Endothelial cell of umbilical vein (primary cell): ENCODE measurements around the gene OR51G1. TPM values are rescaled to one million over a fixed set of nuclear protein-coding genes. Genes with fewer than 3 reads are reported as not detected.

Experiments
- BruUV-seq: library from RNA; stranded (reverse); fragments of 400-500 nt; replicated peaks from 2 replicates; lab custom pipeline; 2021; lab: Mats Ljungman, UMichigan
- CTCF ChIA-PET: fragments of 300-600, 350-600 bp; sonication (Branson Sonifier 250); formaldehyde crosslinking; loops from one replicate; lab custom pipeline; 2021; ENCODE audit warnings: antibody characterized with exemption, inconsistent platforms; lab: Charles Lee
- POLR2A ChIA-PET: fragments of 300-600, 350-600 bp; sonication (Branson Sonifier 250); formaldehyde crosslinking; loops from one replicate; lab custom pipeline; 2021; ENCODE audit warnings: antibody characterized with exemption, inconsistent platforms; lab: Charles Lee
- DNase-seq: peaks from one replicate; pipeline ENCODE4 v3.0.0-alpha.2; 2011; ENCODE audit warnings: low read depth, low spot score
- FAIRE-seq: peaks from 2 replicates; lab custom pipeline; 2011; peaks lifted over from hg19 to GRCh38; lab: Jason Lieb, UNC
- H2AFZ ChIP-seq: 2 replicates; pipeline ENCODE4 v1.6.0; 2012; ENCODE audit warnings: low read depth, low read length, control low read depth, inconsistent platforms
- H3K27ac ChIP-seq: 2 replicates; pipeline ENCODE4 v1.5.1; 2011; ENCODE audit warnings: low read depth, mild to moderate bottlenecking, control low read depth, low read length, moderate library complexity; ENCODE audit not compliant: insufficient read depth
- H3K27me3 ChIP-seq, 2 experiments: 2 replicates each; pipeline versions ENCODE4 v1.6.0 to v1.6.1; 2011; ENCODE audit warnings: low read length in 2 of 2, mixed read lengths in 1 of 2; ENCODE audit not compliant: control insufficient read depth in 2 of 2, insufficient read depth in 2 of 2
- H3K36me3 ChIP-seq, 2 experiments: 2 replicates in 1 of 2; 3 replicates in 1 of 2; pipeline ENCODE4 v1.5.1; 2011; ENCODE audit warnings: low read length in 2 of 2, mild to moderate bottlenecking in 1 of 2, moderate library complexity in 1 of 2; ENCODE audit not compliant: control insufficient read depth in 2 of 2, insufficient read depth in 2 of 2; ENCODE audit errors: extremely low read depth in 1 of 2
- H3K4me1 ChIP-seq: 3 replicates; pipeline ENCODE4 v1.5.1; 2011; ENCODE audit warnings: mild to moderate bottlenecking, low read length; ENCODE audit not compliant: control insufficient read depth, insufficient read depth; ENCODE audit errors: extremely low read depth
- H3K4me2 ChIP-seq: 2 replicates; pipeline ENCODE4 v1.6.1; 2011; ENCODE audit warnings: low read length, control low read depth, mixed read lengths; ENCODE audit not compliant: insufficient read depth
- H3K4me3 ChIP-seq, 3 experiments: fragments of 200-600 bp in 1 of 3; sonication (generic), shearing (Covaris generic) in 1 of 3; replicated peaks in 1 of 3; 2 replicates each; pipeline ENCODE4 v1.5.1; 2011 to 2016; ENCODE audit warnings: control low read depth in 3 of 3, low read length in 3 of 3, mild to moderate bottlenecking in 2 of 3, inconsistent platforms in 1 of 3, low read depth in 1 of 3, moderate library complexity in 1 of 3; ENCODE audit not compliant: insufficient read depth in 1 of 3
- H3K79me2 ChIP-seq: 2 replicates; pipeline ENCODE4 v1.6.0; 2012; ENCODE audit warnings: low read length, inconsistent platforms; ENCODE audit not compliant: control insufficient read depth, insufficient read depth
- H3K9ac ChIP-seq: replicated peaks from 2 replicates; pipeline ENCODE3; 2011; ENCODE audit warnings: low read length, control low read depth; ENCODE audit not compliant: insufficient read depth; ENCODE audit errors: extremely low read depth
- H3K9me1 ChIP-seq: replicated peaks from 3 replicates; pipeline ENCODE4 v1.6.0; 2011; ENCODE audit warnings: mild to moderate bottlenecking, low read length; ENCODE audit not compliant: control insufficient read depth, insufficient read depth; ENCODE audit errors: extremely low read depth
- H3K9me3 ChIP-seq: replicated peaks from 2 replicates; pipeline ENCODE4 v1.5.1; 2012; ENCODE audit warnings: low read length, inconsistent platforms; ENCODE audit not compliant: control insufficient read depth, insufficient read depth
- H4K20me1 ChIP-seq: replicated peaks from 2 replicates; pipeline ENCODE3; 2011; ENCODE audit warnings: mild to moderate bottlenecking, low read length; ENCODE audit not compliant: control insufficient read depth, insufficient read depth; ENCODE audit errors: extremely low read depth
- EZH2 ChIP-seq: IDR thresholded peaks from 2 replicates; pipeline ENCODE4 v1.6.1; 2012; ENCODE audit warnings: borderline replicate concordance, low read depth, mild to moderate bottlenecking, moderate library complexity, low read length, inconsistent platforms; ENCODE audit not compliant: severe bottlenecking
- FOS ChIP-seq: IDR thresholded peaks from 2 replicates; pipeline ENCODE4 v1.6.1; 2011; ENCODE audit warnings: mild to moderate bottlenecking, low read length, moderate library complexity, borderline replicate concordance; ENCODE audit not compliant: insufficient read depth
- GATA2 ChIP-seq: IDR thresholded peaks from 2 replicates; pipeline ENCODE4 v1.7.0; 2011; ENCODE audit warnings: low read depth, mild to moderate bottlenecking, moderate library complexity, mixed read lengths, low read length; ENCODE audit not compliant: insufficient read length, insufficient read depth
- JUN ChIP-seq: IDR thresholded peaks from 2 replicates; pipeline ENCODE4 v1.6.1; 2011; ENCODE audit warnings: borderline replicate concordance, low read depth; ENCODE audit not compliant: insufficient read length, insufficient read depth
- MYC ChIP-seq: IDR thresholded peaks from one replicate; pipeline ENCODE4 v1.6.1; 2011; ENCODE audit warnings: mild to moderate bottlenecking, low read depth, low read length
- POLR2A ChIP-seq: IDR thresholded peaks from 2 replicates; pipeline ENCODE4 v1.6.1; 2012; ENCODE audit warnings: low read depth, mild to moderate bottlenecking, control low read depth, low read length
- POLR2AphosphoS5 ChIP-seq: IDR thresholded peaks from 2 replicates; pipeline ENCODE4 v1.6.1; 2012; ENCODE audit warnings: low read depth, mild to moderate bottlenecking, control low read depth, low read length, moderate library complexity; ENCODE audit not compliant: insufficient read depth
- dilution Hi-C: fragments of 300-500 bp; cut with MboI; formaldehyde crosslinking; loops from one replicate; pipeline ENCODE4 v1.15.0; 2019; ENCODE audit warnings: low sequenced_read_pairs; ENCODE audit not compliant: extremely low pct_ligation_motif_present
- intact Hi-C: fragments of 100-400 bp; cut with micrococcal nuclease; formaldehyde crosslinking; loops from one replicate; pipeline ENCODE4 v1.10.0; 2022
- polyA plus RNA-seq, 4 experiments: library from polyadenylated mRNA; depleted of rRNA in 3 of 4; stranded (reverse) in 3 of 4; unstranded in 1 of 4; fragments of >200 nt; gene quantifications; 2 replicates each; pipeline versions ENCODE4 v1.2.1 to v1.2.3, GENCODE V29; 2011 to 2012; ENCODE audit warnings: missing spikeins in 1 of 4
- total RNA-seq: library from RNA; stranded (reverse); gene quantifications from 2 replicates; pipeline ENCODE4 v1.2.3, GENCODE V29; 2021
- TF ChIP-seq, protein P1 (sequence below), 2 donors: IDR thresholded peaks; 1 replicate in 1 of 2; 2 replicates in 1 of 2; pipeline ENCODE4 v1.5.1; 2011; ENCODE audit warnings: low read length in 2 of 2, mild to moderate bottlenecking in 2 of 2, moderate library complexity in 2 of 2, control low read depth in 1 of 2, inconsistent platforms in 1 of 2, low read depth in 1 of 2; ENCODE audit not compliant: insufficient read depth in 1 of 2; ENCODE audit errors: extremely low read depth in 1 of 2
- TF ChIP-seq, protein P2 (sequence below): IDR thresholded peaks from 2 replicates; pipeline ENCODE4 v1.6.1; 2011; ENCODE audit not compliant: insufficient read depth, insufficient read length

OR51G1 gene
- total and polyA plus RNA-seq, 2 donors (not counting 3 experiments of a cell fraction or from before 2014, with no cell fraction given): not detected

DNA sequence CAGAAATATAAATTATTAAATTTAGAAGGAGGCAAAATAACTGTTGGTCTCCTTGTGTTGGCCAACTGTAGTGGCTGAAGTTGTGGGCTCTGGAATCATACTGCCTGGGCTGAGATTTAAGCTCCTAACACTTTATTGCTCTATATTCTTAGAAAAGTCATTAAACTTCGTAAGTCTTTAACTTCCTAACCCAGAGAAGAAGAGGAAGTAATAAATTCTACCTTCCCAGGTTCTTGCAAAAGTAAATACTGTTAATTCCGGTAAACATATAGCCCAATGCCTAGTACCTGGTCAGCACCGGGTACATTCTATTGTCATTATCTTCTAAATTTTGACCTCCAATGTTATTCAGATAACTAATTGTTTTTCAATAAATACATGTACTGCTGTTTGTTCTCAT is 38.0 kb downstream of the OR51G1 start:
- TF ChIP-seq GATA2: no peak
- no peak for TF ChIP-seq FOS
- TF ChIP-seq POLR2A: no peak
- TF ChIP-seq, protein P1, sequence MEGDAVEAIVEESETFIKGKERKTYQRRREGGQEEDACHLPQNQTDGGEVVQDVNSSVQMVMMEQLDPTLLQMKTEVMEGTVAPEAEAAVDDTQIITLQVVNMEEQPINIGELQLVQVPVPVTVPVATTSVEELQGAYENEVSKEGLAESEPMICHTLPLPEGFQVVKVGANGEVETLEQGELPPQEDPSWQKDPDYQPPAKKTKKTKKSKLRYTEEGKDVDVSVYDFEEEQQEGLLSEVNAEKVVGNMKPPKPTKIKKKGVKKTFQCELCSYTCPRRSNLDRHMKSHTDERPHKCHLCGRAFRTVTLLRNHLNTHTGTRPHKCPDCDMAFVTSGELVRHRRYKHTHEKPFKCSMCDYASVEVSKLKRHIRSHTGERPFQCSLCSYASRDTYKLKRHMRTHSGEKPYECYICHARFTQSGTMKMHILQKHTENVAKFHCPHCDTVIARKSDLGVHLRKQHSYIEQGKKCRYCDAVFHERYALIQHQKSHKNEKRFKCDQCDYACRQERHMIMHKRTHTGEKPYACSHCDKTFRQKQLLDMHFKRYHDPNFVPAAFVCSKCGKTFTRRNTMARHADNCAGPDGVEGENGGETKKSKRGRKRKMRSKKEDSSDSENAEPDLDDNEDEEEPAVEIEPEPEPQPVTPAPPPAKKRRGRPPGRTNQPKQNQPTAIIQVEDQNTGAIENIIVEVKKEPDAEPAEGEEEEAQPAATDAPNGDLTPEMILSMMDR (IDR thresholded peaks at IDR 0.05; ENCODE audit: extremely low read depth in 1 of 2, insufficient read depth in 1 of 2, low read depth in 1 of 2, low read length in 2 of 2): no peak
- no peak for TF ChIP-seq POLR2AphosphoS5
- TF ChIP-seq, protein P2, sequence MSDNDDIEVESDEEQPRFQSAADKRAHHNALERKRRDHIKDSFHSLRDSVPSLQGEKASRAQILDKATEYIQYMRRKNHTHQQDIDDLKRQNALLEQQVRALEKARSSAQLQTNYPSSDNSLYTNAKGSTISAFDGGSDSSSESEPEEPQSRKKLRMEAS: no peak
- TF ChIP-seq MYC: no peak
- no peak for TF ChIP-seq JUN
- TF ChIP-seq EZH2: no peak
- DNase-seq: no peak
- intact Hi-C loops: no loop called here
- no peak for FAIRE-seq
- Histone ChIP-seq H4K20me1 (no peaks in the 10 kb centered on the region), H3K27ac (no peak overlapping the region), H3K9me1 (no peaks in the 10 kb centered on the region), H3K9ac (no peak overlapping the region), H3K9me3 (no peaks in the 10 kb centered on the region), H3K4me3 (no peak overlapping the region), H3K27me3 (no peaks in the 10 kb centered on the region), H3K4me1 (no peaks in the 10 kb centered on the region), H3K79me2 (no peaks in the 10 kb centered on the region), H3K4me2 (no peak overlapping the region), H2AFZ (no peak overlapping the region), H3K36me3 (no peaks in the 10 kb centered on the region)
- BruUV-seq: no TSS peak
- POLR2A ChIA-PET: no interaction called here
- CTCF ChIA-PET: no interaction called here
- dilution Hi-C loops: no loop called here
